K562 (cell line): ENCODE data around the gene ATAD2B. TPM values are rescaled to one million over a fixed set of nuclear protein-coding genes. Genes with fewer than 3 reads are reported as not detected.
A peak's percentile ranks its signal among the peaks of the same experiment; 100 is the strongest.

Experiments
- ATAC-seq: fragments of 200-7000 bp; cut with Tn5 transposase; 3 replicates; pipeline ENCODE4 v1.9.1; 2020; ENCODE audit warnings: moderate library complexity
- BruUV-seq: library from RNA; stranded (reverse); fragments of 400-500 nt; replicated peaks from 2 replicates; lab custom pipeline; 2021; lab: Mats Ljungman, UMichigan
- CTCF ChIA-PET: fragments of 300-600 bp; formaldehyde crosslinking; extraction: SDS; loops from one replicate; lab custom pipeline; 2021; ENCODE audit warnings: low intra/inter-chr PET ratio; lab: Yijun Ruan, JAX
- POLR2A ChIA-PET: fragments of 300-600, 350-650 bp; sonication (Branson Sonifier 250); formaldehyde crosslinking; extraction: SDS; loops from one replicate; lab custom pipeline; 2021; ENCODE audit warnings: antibody characterized with exemption, inconsistent platforms; lab: Yijun Ruan, JAX
- DNase-seq, 4 experiments: peaks; one replicate each; pipeline versions ENCODE4 v3.0.0 to v3.0.0-alpha.2; 2011 to 2018; ENCODE audit warnings: low spot score in 3 of 4, mixed read lengths in 3 of 4; ENCODE audit errors: extremely low read depth in 1 of 4
- FAIRE-seq: peaks from 2 replicates; lab custom pipeline; 2011; peaks lifted over from hg19 to GRCh38; lab: Jason Lieb, UNC
- H2AFZ ChIP-seq: 2 replicates; pipeline ENCODE4 v1.6.0; 2011; ENCODE audit warnings: low read depth, low read length, control low read depth, inconsistent platforms
- H3K27ac ChIP-seq: fragments of 200-600 bp; 3 replicates; pipeline ENCODE4 v1.8.0; 2011; ENCODE audit warnings: low read depth, mild to moderate bottlenecking, control low read depth, inconsistent platforms, low read length, moderate library complexity, mixed read lengths; ENCODE audit errors: extremely low read depth
- H3K27me3 ChIP-seq, 2 experiments: fragments of 300-600 bp in 1 of 2; 2 replicates in 1 of 2; 3 replicates in 1 of 2; pipeline versions ENCODE4 v1.6.0 to v1.8.0; 2011; ENCODE audit warnings: inconsistent platforms in 2 of 2, low read length in 2 of 2, mild to moderate bottlenecking in 1 of 2, mixed read lengths in 1 of 2, moderate library complexity in 1 of 2; ENCODE audit not compliant: control insufficient read depth in 2 of 2, insufficient read depth in 2 of 2
- H3K36me3 ChIP-seq: fragments of 300-600 bp; 3 replicates; pipeline ENCODE4 v1.8.0; 2011; ENCODE audit warnings: mild to moderate bottlenecking, low read length, inconsistent platforms; ENCODE audit not compliant: control insufficient read depth, insufficient read depth
- H3K4me1 ChIP-seq, 2 experiments: fragments of 200-600 bp in 1 of 2; replicated peaks in 1 of 2; 2 replicates in 1 of 2; 3 replicates in 1 of 2; pipeline versions ENCODE4 v1.5.1 to v1.8.0; 2011; ENCODE audit warnings: inconsistent platforms in 2 of 2, low read length in 2 of 2, mild to moderate bottlenecking in 1 of 2, mixed read lengths in 1 of 2, moderate library complexity in 1 of 2; ENCODE audit not compliant: control insufficient read depth in 2 of 2, insufficient read depth in 2 of 2
- H3K4me2 ChIP-seq: 2 replicates; pipeline ENCODE4 v1.6.1; 2011; ENCODE audit warnings: low read length, control low read depth, inconsistent platforms, mixed read lengths; ENCODE audit not compliant: insufficient read depth
- H3K4me3 ChIP-seq: fragments of 200-600 bp; sonication (generic), shearing (Covaris generic); 2 replicates; pipeline ENCODE4 v1.5.1; 2016; ENCODE audit warnings: control low read depth, inconsistent platforms
- H3K79me2 ChIP-seq: fragments of 200-600 bp; 3 replicates; pipeline ENCODE4 v1.8.0; 2011; ENCODE audit warnings: low read length, inconsistent platforms; ENCODE audit not compliant: control insufficient read depth, insufficient read depth
- H3K9ac ChIP-seq, 2 experiments: 2 replicates each; pipeline versions ENCODE4 v1.6.0 to v1.6.1; 2011; ENCODE audit warnings: low read depth in 2 of 2, low read length in 2 of 2, control low read depth in 1 of 2, inconsistent platforms in 1 of 2, mild to moderate bottlenecking in 1 of 2, mixed read lengths in 1 of 2; ENCODE audit not compliant: insufficient read depth in 1 of 2
- H3K9me1 ChIP-seq: one replicate; pipeline ENCODE4 v1.6.0; 2011; ENCODE audit warnings: inconsistent platforms, mild to moderate bottlenecking, low read length, moderate library complexity; ENCODE audit not compliant: control insufficient read depth, insufficient read depth
- H3K9me3 ChIP-seq: replicated peaks from 2 replicates; pipeline ENCODE4 v1.5.1; 2011; ENCODE audit warnings: low read depth, low read length, inconsistent platforms; ENCODE audit not compliant: control insufficient read depth, insufficient read depth
- H4K20me1 ChIP-seq: replicated peaks from 2 replicates; pipeline ENCODE4 v1.6.1; 2011; ENCODE audit warnings: low read length, inconsistent platforms, mixed read lengths; ENCODE audit not compliant: control insufficient read depth, insufficient read depth
- EHMT2 ChIP-seq: fragments of 450-650 bp; IDR thresholded peaks from 2 replicates; pipeline ENCODE4 v1.6.1; 2018; ENCODE audit warnings: antibody characterized with exemption
- NR3C1 ChIP-seq: sonication (generic); formaldehyde crosslinking; IDR thresholded peaks from 2 replicates; pipeline ENCODE4 v1.8.1; 2022; ENCODE audit warnings: missing genetic modification reagents
- RFX1 ChIP-seq: fragments of 450-650 bp; IDR thresholded peaks from 2 replicates; pipeline ENCODE4 v1.6.1; 2016; ENCODE audit warnings: mild to moderate bottlenecking, moderate library complexity
- SREBF1 ChIP-seq: fragments of 150-350 bp; IDR thresholded peaks from 2 replicates; pipeline ENCODE4 v1.6.1; 2014; ENCODE audit warnings: antibody characterized with exemption, low read depth, low read length, borderline replicate concordance
- XRCC3 ChIP-seq: fragments of 450-650 bp; IDR thresholded peaks from 2 replicates; pipeline ENCODE4 v1.6.1; 2017; ENCODE audit warnings: mild to moderate bottlenecking, moderate library complexity
- ZNF12 ChIP-seq: sonication (generic); formaldehyde crosslinking; IDR thresholded peaks from 2 replicates; pipeline ENCODE4 v1.4.0; 2020; ENCODE audit warnings: mild to moderate bottlenecking, missing genetic modification reagents
- ZNF764 ChIP-seq: fragments of 250-450 bp; sonication (Bioruptor Pico); IDR thresholded peaks from 2 replicates; pipeline ENCODE4 v1.4.0; 2020; ENCODE audit warnings: low read depth, mild to moderate bottlenecking, moderate library complexity
- ZSCAN29 ChIP-seq: fragments of 450-650 bp; IDR thresholded peaks from 2 replicates; pipeline ENCODE4 v1.6.1; 2017
- WGBS: fragments of 100-300 bp; shearing (Covaris generic); methylation state at CpG from one replicate; pipeline ENCODE4 v1.1.6; 2016; ENCODE audit warnings: low coverage, mixed read lengths; ENCODE audit not compliant: insufficient coverage; ENCODE audit errors: missing lambda C conversion rate; 5-methylcytosine and 5-hydroxymethylcytosine counted together
- in situ Hi-C: fragments of 300-500 bp; cut with MboI; formaldehyde crosslinking; loops from 4 replicates; pipeline ENCODE4 v1.15.0; 2018; ENCODE audit warnings: inconsistent platforms, mixed read lengths
- intact Hi-C: fragments of 100-400 bp; cut with micrococcal nuclease; formaldehyde crosslinking; loops from 2 replicates; pipeline ENCODE4 v1.14.2; 2022
- polyA plus RNA-seq, 8 experiments: library from polyadenylated mRNA; depleted of rRNA in 4 of 8; stranded (reverse) in 5 of 8; unstranded in 3 of 8; fragments of >200 nt; fragmentation: Nextera tagmentation in 2 of 8; fragmentation: Illumina TruSeq in 1 of 8; extraction: Ambion mirVana in 2 of 8; extraction: Trizol in 1 of 8; gene quantifications; 2 replicates each; pipeline versions ENCODE4 v1.2.1 to v1.2.3, GENCODE V29; 2011 to 2014; ENCODE audit warnings: inconsistent platforms in 1 of 8, missing spikeins in 1 of 8
- total RNA-seq, 7 experiments: library from RNA; depleted of rRNA in 6 of 7; stranded (reverse); fragments of >200 nt in 6 of 7; fragmentation: Illumina TruSeq in 2 of 7; extraction: Trizol in 2 of 7; gene quantifications; 2 replicates each; pipeline versions ENCODE4 v1.2.1 to v1.2.3, GENCODE V29; 2011 to 2021; ENCODE audit warnings: low replicate concordance in 1 of 7
- TF ChIP-seq, protein P1 (sequence below): sonication (generic); IDR thresholded peaks from 2 replicates; pipeline ENCODE4 v1.6.1; 2016

Gene ATAD2B
- total and polyA plus RNA-seq, 9 of the 15 experiments (the other 6 are each of a cell fraction or from before 2014, with no cell fraction given): 3.2 to 21.6 (median 11.4) TPM

DNA sequence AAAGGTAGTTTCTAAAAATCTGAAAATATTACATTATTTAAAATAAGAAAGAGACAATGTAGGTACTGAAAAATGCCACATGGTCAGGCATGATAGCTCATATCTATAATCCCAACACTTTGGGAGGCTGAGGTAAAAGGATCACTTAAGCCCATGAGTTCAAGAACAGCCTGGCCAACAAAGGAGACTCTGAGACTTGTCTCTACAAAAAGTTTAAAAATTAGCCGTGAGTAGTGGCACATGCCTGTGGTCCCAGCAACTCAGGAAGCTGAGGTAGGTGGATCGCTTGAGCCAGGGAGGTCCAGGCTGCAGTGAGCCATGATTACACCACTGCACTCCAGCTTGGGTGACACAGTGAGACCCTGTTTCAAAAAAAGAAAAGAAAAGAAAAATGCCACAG is 21.8 kb downstream of the ATAD2B start (continued):
- TF ChIP-seq ZSCAN29 (no peak), XRCC3 (no peak), NR3C1 (CRISPR knock-in tag) (no peak), SREBF1 (no peak), EHMT2 (no peak)
- TF ChIP-seq, protein P1, sequence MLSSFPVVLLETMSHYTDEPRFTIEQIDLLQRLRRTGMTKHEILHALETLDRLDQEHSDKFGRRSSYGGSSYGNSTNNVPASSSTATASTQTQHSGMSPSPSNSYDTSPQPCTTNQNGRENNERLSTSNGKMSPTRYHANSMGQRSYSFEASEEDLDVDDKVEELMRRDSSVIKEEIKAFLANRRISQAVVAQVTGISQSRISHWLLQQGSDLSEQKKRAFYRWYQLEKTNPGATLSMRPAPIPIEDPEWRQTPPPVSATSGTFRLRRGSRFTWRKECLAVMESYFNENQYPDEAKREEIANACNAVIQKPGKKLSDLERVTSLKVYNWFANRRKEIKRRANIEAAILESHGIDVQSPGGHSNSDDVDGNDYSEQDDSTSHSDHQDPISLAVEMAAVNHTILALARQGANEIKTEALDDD: no peak

- WGBS: 64% methylated on average over 2 of the region's 2 CpGs
- Histone ChIP-seq H3K36me3 (no peaks in the 10 kb centered on the region; the same call in 2 of the 3 replicates), H3K27ac (peak overlapping the region; percentile 2; the same call in 1 of the 3 replicates), H3K9ac (no peak overlapping the region), H3K79me2 (peaks cover 64% of the 10 kb centered on the region), H3K4me1 (peaks cover 5 to 19% of the 10 kb centered on the region in 2 experiments; a peak in 3 of 5 replicates), H3K27me3 (no peaks in the 10 kb centered on the region), H4K20me1 (no peaks in the 10 kb centered on the region), H3K9me1 (no peaks in the 10 kb centered on the region), H3K9me3 (no peaks in the 10 kb centered on the region), H3K4me2 (no peak overlapping the region), H3K4me3 (no peak overlapping the region), H2AFZ (no peak overlapping the region)
- CTCF ChIA-PET: no interaction called here
- intact Hi-C loops: no loop called here
- FAIRE-seq (no peak), DNase-seq (no peak), ATAC-seq (no peak)
- in situ Hi-C loops: no loop called here
- no peak for TF ChIP-seq ZNF764 (CRISPR knock-in tag)
- peak; percentile 41; the same call in 1 of the 2 replicates for TF ChIP-seq RFX1
- TF ChIP-seq ZNF12 (CRISPR knock-in tag): no peak
- BruUV-seq: no TSS peak
- POLR2A ChIA-PET: interaction anchor here (0.8 kb wide), 1 partner anchor 20 kb away, joined by 3 read pairs; no protein-coding TSS in a partner anchor
These were observed 22.2 kb downstream of the ATAD2B start for GRCh38 chr2:23904692-23905091.
